Lower lobe of right lung (tissue), 2 donors: ENCODE data around the gene USP32. TPM values are rescaled to one million over a fixed set of nuclear protein-coding genes. Genes with fewer than 3 reads are reported as not detected.
"Not testable (repeated sequence)": the region's sequence is repeated elsewhere in the genome, so short reads cannot be mapped to it uniquely, and the experiment has no call there.

Experiments used
- ATAC-seq, 2 donors: fragments of 200-7000 bp; cut with Tn5 transposase; one replicate each; pipeline ENCODE4 v1.9.1; 2020 to 2022; ENCODE audit warnings: mild to moderate bottlenecking in 2 of 2, moderate library complexity in 2 of 2
- DNase-seq: peaks from one replicate; pipeline ENCODE4 v3.0.0-alpha.2; 2020
- H3K27ac ChIP-seq: fragments of 200-600 bp; one replicate; pipeline ENCODE4 v1.8.0; 2022
- H3K27me3 ChIP-seq: fragments of 200-600 bp; one replicate; pipeline ENCODE4 v1.8.0; 2022; ENCODE audit warnings: low read depth
- H3K36me3 ChIP-seq: fragments of 200-600 bp; one replicate; pipeline ENCODE4 v1.8.0; 2022; ENCODE audit warnings: mild to moderate bottlenecking
- H3K4me1 ChIP-seq: fragments of 200-600 bp; one replicate; pipeline ENCODE4 v1.8.0; 2022
- H3K4me3 ChIP-seq: fragments of 200-600 bp; one replicate; pipeline ENCODE4 v1.8.0; 2022; ENCODE audit warnings: mild to moderate bottlenecking
- H3K9me3 ChIP-seq: fragments of 200-600 bp; one replicate; pipeline ENCODE4 v1.8.0; 2022
- CTCF ChIP-seq: fragments of 200-600 bp; IDR thresholded peaks from one replicate; pipeline ENCODE4 v1.8.0; 2022; ENCODE audit warnings: antibody characterized with exemption, mild to moderate bottlenecking
- intact Hi-C: fragments of 100-400 bp; cut with DNase I; formaldehyde crosslinking; loops from one replicate; pipeline ENCODE4 v1.11.0; 2022
- total RNA-seq: library from RNA; stranded (reverse); fragmentation: NEBNext Ultra II Directional; extraction: Animal tissue kit (Norgen Biotek cat#: 25700); gene quantifications from one replicate; pipeline ENCODE4 v1.2.1, GENCODE V29; 2021
- donor health status: DM: no; HTN: yes; CAD: no; lungs with severe emphysema.

USP32 gene
- total RNA-seq, 1 donor from 2014 or later: 68.9 TPM

GRCh38 chr17:60351012-60351695, 40.8 kb downstream of the USP32 start:
- no peak for DNase-seq
- no peak for ATAC-seq
- H3K9me3 ChIP-seq: no peaks in the 10 kb centered on the region
- peaks cover 28% of the 10 kb centered on the region for H3K4me1 ChIP-seq
- H3K36me3 ChIP-seq: no peaks in the 10 kb centered on the region
- no peaks in the 10 kb centered on the region for H3K27me3 ChIP-seq
- intact Hi-C loops: no loop called here
- H3K27ac ChIP-seq: no peak overlapping the region
- H3K4me3 ChIP-seq: no peak overlapping the region
- TF ChIP-seq CTCF: no peak

GRCh38 chr17:60348616-60349015, 43.3 kb downstream of the USP32 start:
- no peaks in the 10 kb centered on the region for H3K9me3 ChIP-seq
- peaks cover 2% of the 10 kb centered on the region for H3K4me1 ChIP-seq
- no peak overlapping the region for H3K27ac ChIP-seq
- intact Hi-C loops: no loop called here
- ATAC-seq (no peak), DNase-seq (no peak)
- no peaks in the 10 kb centered on the region for H3K27me3 ChIP-seq
- H3K4me3 ChIP-seq: no peak overlapping the region
- peaks cover 12% of the 10 kb centered on the region for H3K36me3 ChIP-seq
- TF ChIP-seq CTCF: no peak

- intact Hi-C loops: no loop called here
- Histone ChIP-seq H3K4me1 (no peaks in the 10 kb centered on the region), H3K36me3 (peaks cover 26% of the 10 kb centered on the region), H3K4me3 (no peak overlapping the region), H3K9me3 (no peaks in the 10 kb centered on the region), H3K27ac (no peak overlapping the region), H3K27me3 (no peaks in the 10 kb centered on the region)
- no peak for TF ChIP-seq CTCF
- ATAC-seq: peak; percentile 61 to 66
- DNase-seq: no peak
Observed at GRCh38 chr17:60345233-60345632, 46.7 kb downstream of the USP32 start.

GRCh38 chr17:60342492-60342891, 49.4 kb downstream of the USP32 start:
- H3K9me3 ChIP-seq, H3K27me3 ChIP-seq, H3K4me1 ChIP-seq, H3K4me3 ChIP-seq, intact Hi-C loops, H3K27ac ChIP-seq, DNase-seq, ATAC-seq: not testable (repeated sequence)
- peaks cover 26% of the 10 kb centered on the region for H3K36me3 ChIP-seq

- no peak for DNase-seq
- Histone ChIP-seq H3K27me3 (no peaks in the 10 kb centered on the region), H3K27ac (no peak overlapping the region), H3K9me3 (no peaks in the 10 kb centered on the region), H3K4me1 (no peaks in the 10 kb centered on the region), H3K36me3 (no peaks in the 10 kb centered on the region), H3K4me3 (no peak overlapping the region)
- intact Hi-C loops: no loop called here
- no peak for TF ChIP-seq CTCF
- no peak for ATAC-seq
Observed at GRCh38 chr17:60335289-60335688, 56.6 kb downstream of the USP32 start.

GRCh38 chr17:60333628-60334031, 58.3 kb downstream of the USP32 start:
- DNase-seq: no peak
- no peak for ATAC-seq
- TF ChIP-seq CTCF: no peak
- intact Hi-C loops: no loop called here
- Histone ChIP-seq H3K9me3 (no peaks in the 10 kb centered on the region), H3K4me3 (no peak overlapping the region), H3K36me3 (no peaks in the 10 kb centered on the region), H3K27me3 (no peaks in the 10 kb centered on the region), H3K27ac (no peak overlapping the region), H3K4me1 (no peaks in the 10 kb centered on the region)

GRCh38 chr17:60333072-60333471, 58.9 kb downstream of the USP32 start:
- intact Hi-C loops: not testable (repeated sequence)

More at GRCh38 chr17:60333072-60333471, 58.9 kb downstream of the USP32 start:
- not testable (repeated sequence) for H3K36me3 ChIP-seq, H3K4me3 ChIP-seq, H3K9me3 ChIP-seq, ATAC-seq, H3K27me3 ChIP-seq, DNase-seq, H3K27ac ChIP-seq, H3K4me1 ChIP-seq
